Breast epithelium (tissue), 4 donors: ENCODE measurements around the gene RTBDN. TPM values are rescaled to one million over a fixed set of nuclear protein-coding genes. Genes with fewer than 3 reads are reported as not detected.

ENCODE experiments used
- DNase-seq, 2 donors: peaks; one replicate each; pipeline ENCODE4 v3.0.0-alpha.2; 2019; ENCODE audit warnings: low spot score in 2 of 2
- H3K27ac ChIP-seq, 2 donors: fragments of 200-600 bp; sonication (generic) in 1 of 2; one replicate each; pipeline ENCODE4 v1.5.1; 2016 to 2019; ENCODE audit warnings: mild to moderate bottlenecking in 1 of 2
- H3K27me3 ChIP-seq, 2 donors: fragments of 200-600 bp; sonication (generic) in 1 of 2; one replicate each; pipeline versions ENCODE4 v1.5.1 to v1.6.0; 2017 to 2019; ENCODE audit warnings: control low read depth in 1 of 2, mild to moderate bottlenecking in 1 of 2
- H3K36me3 ChIP-seq: fragments of 200-600 bp; one replicate; pipeline ENCODE4 v1.5.1; 2019
- H3K4me1 ChIP-seq, 2 donors: fragments of 200-600 bp; sonication (generic); one replicate each; pipeline ENCODE4 v1.5.1; 2016 to 2019; ENCODE audit warnings: control low read depth in 1 of 2
- H3K4me3 ChIP-seq, 3 donors: fragments of 200-600 bp; sonication (generic); 1 replicate in 2 of 3; 2 replicates in 1 of 3; pipeline ENCODE4 v1.5.1; 2016 to 2019; ENCODE audit warnings: mild to moderate bottlenecking in 3 of 3, moderate library complexity in 2 of 3
- H3K9me3 ChIP-seq, 2 donors: fragments of 200-600 bp; sonication (generic) in 1 of 2; one replicate each; pipeline ENCODE4 v1.5.1; 2016 to 2019; ENCODE audit warnings: control low read depth in 1 of 2
- CTCF ChIP-seq, 3 donors: fragments of 450-650 bp; IDR thresholded peaks; one replicate each; pipeline ENCODE4 v1.5.1; 2016 to 2017; ENCODE audit warnings: antibody characterized with exemption in 3 of 3, mild to moderate bottlenecking in 3 of 3, moderate library complexity in 3 of 3
- POLR2A ChIP-seq: fragments of 450-650 bp; IDR thresholded peaks from one replicate; pipeline ENCODE4 v1.6.1; 2016; ENCODE audit warnings: antibody characterized with exemption, mild to moderate bottlenecking, moderate library complexity
- POLR2AphosphoS5 ChIP-seq, 3 donors: sonication (generic); formaldehyde crosslinking; IDR thresholded peaks; one replicate each; pipeline ENCODE4 v1.6.1; 2017; ENCODE audit warnings: antibody characterized with exemption in 3 of 3
- intact Hi-C: fragments of 100-400 bp; cut with DNase I; formaldehyde crosslinking; loops from one replicate; pipeline ENCODE4 v1.15.1; 2023; ENCODE audit warnings: low total_unique reads
- total RNA-seq, 3 donors: library from RNA; depleted of rRNA; stranded (reverse); fragments of >200 nt; gene quantifications; one replicate each; pipeline ENCODE4 v1.1.0, GENCODE V29; 2016

Gene RTBDN
- total RNA-seq, 3 donors from 2014 or later, result not detected

GRCh38 chr19:12836529-12836863 is 2.1 kb upstream of the RTBDN start:
- TF ChIP-seq CTCF (IDR thresholded peaks at IDR 0.05), result no peak
- TF ChIP-seq POLR2AphosphoS5 (IDR thresholded peaks at IDR 0.05), result no peak
- no peak for TF ChIP-seq POLR2A
- Histone ChIP-seq H3K4me3 (no peak overlapping the region), H3K36me3 (no peaks in the 10 kb centered on the region), H3K4me1 (peaks cover 10% of the 10 kb centered on the region in 2 donors), H3K9me3 (no peaks in the 10 kb centered on the region), H3K27ac (no peak overlapping the region), H3K27me3 (peaks cover 21 to 96% of the 10 kb centered on the region in 2 donors)
- intact Hi-C loops, result no loop called here
- no peak for DNase-seq

DNA sequence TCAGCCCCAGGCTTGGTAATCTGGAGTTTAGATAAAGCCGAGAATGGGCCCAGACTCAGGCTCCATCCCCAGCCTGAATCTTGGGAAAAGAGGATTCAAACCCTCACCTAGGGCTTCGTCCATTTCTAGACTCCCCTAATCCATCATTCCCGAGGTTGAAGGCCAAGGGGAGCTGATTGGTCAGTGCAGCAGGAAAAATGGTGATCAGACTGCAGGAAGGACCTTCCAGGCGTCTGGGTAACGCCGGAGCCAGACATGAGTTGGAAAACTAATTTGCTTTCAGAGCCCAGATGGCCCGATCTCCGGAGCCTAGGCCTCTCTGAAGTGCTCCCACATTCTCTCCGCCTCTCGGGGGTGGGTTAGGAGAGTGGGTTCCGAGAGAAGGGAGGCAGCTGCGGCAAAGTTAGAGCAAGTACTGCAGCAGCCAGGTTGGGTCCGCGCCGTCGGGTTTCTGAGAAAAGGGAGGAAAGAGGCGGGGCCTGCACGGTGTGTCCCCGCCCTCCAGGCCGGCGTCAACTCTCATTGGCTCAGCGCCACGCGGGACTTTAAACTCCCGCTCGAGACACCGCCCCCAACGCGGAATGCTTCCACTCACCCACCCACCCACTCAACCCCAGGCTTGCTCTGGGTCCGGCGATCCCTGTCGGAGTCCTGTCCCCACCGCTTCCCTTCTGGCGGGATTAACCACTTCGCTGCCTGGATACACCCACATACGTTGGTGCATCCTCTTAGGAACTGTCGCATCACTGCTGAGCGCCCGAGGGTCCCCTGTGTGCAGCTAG is 788 bp upstream of the RTBDN start:
- intact Hi-C loops, result no loop called here
- H3K4me1 ChIP-seq, result peaks cover 10% of the 10 kb centered on the region in 2 donors
- TF ChIP-seq CTCF (IDR thresholded peaks at IDR 0.05) (no peak), POLR2A (no peak), POLR2AphosphoS5 (IDR thresholded peaks at IDR 0.05) (no peak)
- peak overlapping the region in 1 of 3 donors; percentile 11 for H3K4me3 ChIP-seq
- peaks cover 18 to 95% of the 10 kb centered on the region in 2 donors for H3K27me3 ChIP-seq
- DNase-seq, result no peak
- H3K36me3 ChIP-seq, result no peaks in the 10 kb centered on the region
- no peaks in the 10 kb centered on the region for H3K9me3 ChIP-seq
- no peak overlapping the region for H3K27ac ChIP-seq

- intact Hi-C loops, result no loop called here
Observed at GRCh38 chr19:12833738-12834565, 427 bp downstream of the RTBDN start.

DNA sequence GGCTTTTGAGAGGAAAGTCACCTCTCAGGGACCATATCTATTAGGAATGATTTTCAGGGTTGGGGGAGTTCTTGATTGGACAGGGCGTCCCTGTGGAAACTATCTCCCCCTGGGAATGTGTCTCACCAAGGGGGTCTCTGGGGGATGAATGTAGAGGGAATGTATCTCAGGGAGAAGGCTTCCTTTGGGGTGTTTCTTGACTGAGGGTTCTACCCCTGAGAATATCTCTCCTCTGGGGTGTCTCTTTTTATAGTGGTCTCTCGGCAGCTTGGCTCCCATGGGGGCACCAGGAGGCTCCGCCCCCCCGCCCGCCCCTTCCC is 1.0 kb downstream of the RTBDN start:
- no peak overlapping the region for H3K27ac ChIP-seq
- H3K36me3 ChIP-seq, result no peaks in the 10 kb centered on the region
- H3K4me1 ChIP-seq, result peaks cover 5 to 6% of the 10 kb centered on the region in 2 donors
- intact Hi-C loops, result no loop called here
- H3K9me3 ChIP-seq, result no peaks in the 10 kb centered on the region
- no peak for TF ChIP-seq CTCF (IDR thresholded peaks at IDR 0.05)
- no peak for TF ChIP-seq POLR2AphosphoS5 (IDR thresholded peaks at IDR 0.05)
- no peak for TF ChIP-seq POLR2A
- no peak for DNase-seq
- peaks cover 14 to 91% of the 10 kb centered on the region in 2 donors for H3K27me3 ChIP-seq
- peak overlapping the region in 2 of 3 donors; percentile 43 to 65 for H3K4me3 ChIP-seq

More at GRCh38 chr19:12833738-12834565, 427 bp downstream of the RTBDN start:
- Histone ChIP-seq H3K27me3 (peaks cover 18 to 95% of the 10 kb centered on the region in 2 donors), H3K9me3 (no peaks in the 10 kb centered on the region), H3K27ac (no peak overlapping the region), H3K4me3 (peak overlapping the region; percentile 19 to 65 (median 43)), H3K36me3 (no peaks in the 10 kb centered on the region), H3K4me1 (peaks cover 10% of the 10 kb centered on the region in 2 donors)
- TF ChIP-seq CTCF (IDR thresholded peaks at IDR 0.05) (no peak), POLR2A (no peak), POLR2AphosphoS5 (IDR thresholded peaks at IDR 0.05) (no peak)
- DNase-seq, result no peak

GRCh38 chr19:12828494-12828893 is 5.9 kb downstream of the RTBDN start:
- Histone ChIP-seq H3K27me3 (peaks cover 5 to 80% of the 10 kb centered on the region in 2 donors), H3K4me1 (peaks cover under 1 to 3% of the 10 kb centered on the region in 2 donors), H3K9me3 (no peaks in the 10 kb centered on the region), H3K27ac (no peak overlapping the region), H3K4me3 (no peak overlapping the region), H3K36me3 (no peaks in the 10 kb centered on the region)
- DNase-seq, result no peak
- TF ChIP-seq CTCF (IDR thresholded peaks at IDR 0.05) (no peak), POLR2AphosphoS5 (IDR thresholded peaks at IDR 0.05) (no peak), POLR2A (no peak)
- intact Hi-C loops, result no loop called here
